Measurements from ENCODE around the gene KIF9.

KIF9 gene

DNA sequence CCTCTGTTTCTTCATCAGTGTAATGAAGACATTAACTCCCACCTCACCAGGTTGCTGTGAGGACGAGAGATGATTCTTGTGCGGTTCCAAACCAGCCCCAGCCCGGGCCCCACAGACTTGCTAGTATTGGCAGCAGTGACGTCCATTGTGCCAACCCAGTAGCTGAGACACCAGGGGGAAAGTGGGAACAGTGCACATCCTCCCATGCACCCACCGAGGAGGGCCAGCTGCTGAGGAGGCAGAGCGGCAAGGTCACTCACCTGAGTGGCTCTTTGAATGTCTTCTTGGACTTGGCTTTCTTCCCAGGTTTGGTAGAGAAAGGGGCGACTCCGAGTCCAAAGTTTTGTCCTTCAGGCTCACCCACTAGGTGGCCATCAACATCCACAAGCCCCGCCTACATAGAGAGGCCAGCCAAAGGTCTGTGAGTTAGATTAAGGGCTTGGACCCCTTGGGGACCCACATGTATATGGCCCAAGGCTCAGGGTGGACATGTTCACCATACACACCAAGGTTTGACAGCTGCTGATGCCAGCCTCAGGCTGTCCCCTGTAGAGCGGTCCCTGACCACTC, 38.0 kb downstream of the KIF9 start:
- Histone ChIP-seq H3K4me3 (no peak overlapping the region), H3K27ac (no peak overlapping the region), H3K9me3 (no peaks in the 10 kb centered on the region), H3K36me3 (peaks cover 0 to 3% (median 0%) of the 10 kb centered on the region in 3 donors), H3K27me3 (peaks cover 0 to 7% of the 10 kb centered on the region in 2 donors), H3K4me1 (no peaks in the 10 kb centered on the region)
- no peak for DNase-seq
- intact Hi-C loops (cut with DNase I; ENCODE audit: low total_unique reads): no loop called here
- no peak for TF ChIP-seq CTCF (IDR thresholded peaks at IDR 0.05)

- intact Hi-C loops (cut with DNase I; ENCODE audit: low total_unique reads): no loop called here
- no peak for TF ChIP-seq CTCF (IDR thresholded peaks at IDR 0.05)
Measured at GRCh38 chr3:47243419-47244147, 39.0 kb downstream of the KIF9 start.

GRCh38 chr3:47239929-47240328, 42.7 kb downstream of the KIF9 start:
- peaks cover 0 to 4% (median 0%) of the 10 kb centered on the region in 3 donors for H3K36me3 ChIP-seq
- no peaks in the 10 kb centered on the region for H3K9me3 ChIP-seq
- no peak for TF ChIP-seq CTCF (IDR thresholded peaks at IDR 0.05)
- intact Hi-C loops (cut with DNase I; ENCODE audit: low total_unique reads): no loop called here
- no peaks in the 10 kb centered on the region for H3K27me3 ChIP-seq
- no peak overlapping the region for H3K27ac ChIP-seq
- no peaks in the 10 kb centered on the region for H3K4me1 ChIP-seq
- DNase-seq: no peak
- no peak overlapping the region for H3K4me3 ChIP-seq

More at GRCh38 chr3:47243419-47244147, 39.0 kb downstream of the KIF9 start:
- no peak for DNase-seq
- Histone ChIP-seq H3K9me3 (no peaks in the 10 kb centered on the region), H3K4me1 (no peaks in the 10 kb centered on the region), H3K4me3 (no peak overlapping the region), H3K27ac (no peak overlapping the region), H3K27me3 (peaks cover 0 to 7% of the 10 kb centered on the region in 2 donors), H3K36me3 (peaks cover 0 to 4% (median 0%) of the 10 kb centered on the region in 3 donors)

- intact Hi-C loops (cut with DNase I; ENCODE audit: low total_unique reads): no loop called here
- H3K4me3 ChIP-seq: no peak overlapping the region
- H3K27ac ChIP-seq: no peak overlapping the region
- H3K27me3 ChIP-seq: no peaks in the 10 kb centered on the region
- no peak for TF ChIP-seq CTCF (IDR thresholded peaks at IDR 0.05)
- no peak for DNase-seq
- no peaks in the 10 kb centered on the region for H3K4me1 ChIP-seq
- peaks cover 0 to 4% (median 0%) of the 10 kb centered on the region in 3 donors for H3K36me3 ChIP-seq
- no peaks in the 10 kb centered on the region for H3K9me3 ChIP-seq
Measured at GRCh38 chr3:47238017-47238416, 44.6 kb downstream of the KIF9 start.

DNA sequence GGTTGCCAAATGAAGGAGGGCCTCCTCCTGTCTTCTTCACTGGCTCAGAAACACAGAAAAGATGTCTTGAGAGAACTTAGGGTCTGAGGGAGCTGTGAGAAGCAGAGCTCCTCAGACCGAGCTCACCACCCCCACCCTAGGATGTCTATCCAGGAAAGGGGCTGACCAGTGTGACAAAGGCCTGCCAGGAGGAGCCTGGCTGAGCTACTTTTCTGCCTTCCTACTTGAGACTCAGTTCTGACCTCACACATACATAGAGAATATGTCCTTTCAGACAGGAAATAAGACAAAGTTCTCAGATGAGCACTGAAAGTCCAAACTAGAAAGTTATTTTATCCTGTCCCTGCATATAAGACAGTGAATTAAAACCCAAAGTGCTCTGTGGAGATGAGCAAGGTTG, 54.5 kb downstream of the KIF9 start:
- peak in 1 of 2 donors; percentile 6 for DNase-seq
- TF ChIP-seq CTCF (IDR thresholded peaks at IDR 0.05): no peak
- no peak overlapping the region for H3K27ac ChIP-seq
- H3K4me1 ChIP-seq: no peaks in the 10 kb centered on the region
- H3K4me3 ChIP-seq: no peak overlapping the region
- intact Hi-C loops (cut with DNase I; ENCODE audit: low total_unique reads): no loop called here
- H3K36me3 ChIP-seq: no peaks in the 10 kb centered on the region
- no peaks in the 10 kb centered on the region for H3K27me3 ChIP-seq
- no peaks in the 10 kb centered on the region for H3K9me3 ChIP-seq

Data from tibial artery (tissue), 4 donors.